Sigmoid colon (tissue), 7 donors: Measurements from ENCODE around the gene CIAO3. TPM values are rescaled to one million over a fixed set of nuclear protein-coding genes. Genes with fewer than 3 reads are reported as not detected.
"Not testable (repeated sequence)": the region's sequence is repeated elsewhere in the genome, so short reads cannot be mapped to it uniquely, and the experiment has no call there.

Experiments used
- DNase-seq: peaks from one replicate; pipeline ENCODE4 v3.0.0-alpha.2; 2019
- H3K27ac ChIP-seq, 4 donors: fragments of 200-600 bp; sonication (generic); one replicate each; pipeline ENCODE4 v1.5.1; 2016 to 2019; ENCODE audit warnings: mild to moderate bottlenecking in 1 of 4
- H3K27me3 ChIP-seq, 3 donors: fragments of 200-600 bp; sonication (generic); one replicate each; pipeline ENCODE4 v1.5.1; 2019; ENCODE audit warnings: mild to moderate bottlenecking in 1 of 3
- H3K36me3 ChIP-seq, 4 donors: fragments of 200-600 bp; sonication (generic); one replicate each; pipeline ENCODE4 v1.5.1; 2016 to 2019
- H3K4me1 ChIP-seq, 4 donors: fragments of 200-600 bp; sonication (generic); one replicate each; pipeline ENCODE4 v1.5.1; 2017 to 2019
- H3K4me3 ChIP-seq, 4 donors: fragments of 200-600 bp; sonication (generic); one replicate each; pipeline ENCODE4 v1.5.1; 2017 to 2019; ENCODE audit warnings: mild to moderate bottlenecking in 2 of 4, moderate library complexity in 1 of 4
- H3K9me3 ChIP-seq, 4 donors: fragments of 200-600 bp in 3 of 4; sonication (generic) in 3 of 4; one replicate each; pipeline versions ENCODE4 v1.5.1 to v1.6.1; 2013 to 2019
- CTCF ChIP-seq, 4 experiments: fragments of 450-650 bp in 3 of 4; fragments of 200-600 bp in 1 of 4; IDR thresholded peaks; one replicate each; pipeline ENCODE4 v1.5.1; 2016 to 2019; ENCODE audit warnings: antibody characterized with exemption in 4 of 4, mild to moderate bottlenecking in 3 of 4, moderate library complexity in 2 of 4
- EP300 ChIP-seq, 4 donors: sonication (generic); formaldehyde crosslinking; IDR thresholded peaks; one replicate each; pipeline ENCODE4 v1.6.1; 2017; ENCODE audit warnings: antibody characterized with exemption in 4 of 4
- POLR2A ChIP-seq, 2 donors: fragments of 450-650 bp; IDR thresholded peaks; one replicate each; pipeline ENCODE4 v1.6.1; 2016; ENCODE audit warnings: antibody characterized with exemption in 2 of 2, mild to moderate bottlenecking in 2 of 2, moderate library complexity in 2 of 2
- POLR2AphosphoS5 ChIP-seq, 4 donors: sonication (generic); formaldehyde crosslinking; IDR thresholded peaks; one replicate each; pipeline ENCODE4 v1.6.1; 2017; ENCODE audit warnings: antibody characterized with exemption in 4 of 4
- WGBS, 2 donors: extraction: QIAGEN DNeasy Blood & Tissue Kit; methylation state at CpG; one replicate each; pipeline ENCODE4 v1.1.7; 2013; 5-methylcytosine and 5-hydroxymethylcytosine counted together
- intact Hi-C: fragments of 100-400 bp; cut with DNase I; formaldehyde crosslinking; loops from one replicate; pipeline ENCODE4 v1.15.1; 2023
- polyA plus RNA-seq, 3 donors: library from polyadenylated mRNA; stranded (reverse); fragments of 200-250 nt; gene quantifications; one replicate each; pipeline ENCODE4 v1.2.3, GENCODE V29; 2013
- total RNA-seq, 4 donors: library from RNA; depleted of rRNA; stranded (reverse); fragments of >200 nt; gene quantifications; one replicate each; pipeline ENCODE4 v1.1.0, GENCODE V29; 2016
- donor health status: healthy with polysubstance abuse.
- donor health status: Bipolar disorder and iron deficiency.
- donor health status: healthy.

The CIAO3 gene
- total and polyA plus RNA-seq, 7 donors: 18.6 to 51.0 (median 25.4) TPM

- no peaks in the 10 kb centered on the region for H3K4me1 ChIP-seq
- DNase-seq: no peak
- H3K9me3 ChIP-seq: peaks cover 0 to 1% (median 0%) of the 10 kb centered on the region in 4 donors
- H3K36me3 ChIP-seq: no peaks in the 10 kb centered on the region
- intact Hi-C loops: no loop called here
- no peak overlapping the region for H3K27ac ChIP-seq
- 74 to 80% methylated on average over 15 of the region's 15 CpGs for WGBS, 2 donors
- TF ChIP-seq CTCF (IDR thresholded peaks at IDR 0.05) (no peak), POLR2A (IDR thresholded peaks at IDR 0.05) (no peak), EP300 (IDR thresholded peaks at IDR 0.05) (no peak), POLR2AphosphoS5 (IDR thresholded peaks at IDR 0.05) (no peak)
- no peak overlapping the region for H3K4me3 ChIP-seq
- peaks cover 0 to 19% (median 0%) of the 10 kb centered on the region in 3 donors for H3K27me3 ChIP-seq
These were observed 19.3 kb upstream of the CIAO3 start for GRCh38 chr16:760065-760464.

- intact Hi-C loops: no loop called here
- TF ChIP-seq POLR2A (IDR thresholded peaks at IDR 0.05) (no peak), POLR2AphosphoS5 (IDR thresholded peaks at IDR 0.05) (no peak), CTCF (IDR thresholded peaks at IDR 0.05) (no peak), EP300 (IDR thresholded peaks at IDR 0.05) (no peak)
- H3K4me1 ChIP-seq: no peaks in the 10 kb centered on the region
- 61 to 80% methylated on average over 34 of the region's 34 CpGs for WGBS, 2 donors
- H3K27ac ChIP-seq: no peak overlapping the region
- no peak for DNase-seq
- H3K36me3 ChIP-seq: no peaks in the 10 kb centered on the region
- H3K9me3 ChIP-seq: peaks cover 0 to 1% (median 0%) of the 10 kb centered on the region in 4 donors
- peaks cover 0 to 19% (median 0%) of the 10 kb centered on the region in 3 donors for H3K27me3 ChIP-seq
- no peak overlapping the region for H3K4me3 ChIP-seq
These were observed 18.5 kb upstream of the CIAO3 start for GRCh38 chr16:759110-759910.

GRCh38 chr16:756428-756827 lies 15.6 kb upstream of the CIAO3 start:
- Histone ChIP-seq H3K4me3 (no peak overlapping the region), H3K9me3 (peaks cover 0 to 1% (median 0%) of the 10 kb centered on the region in 4 donors), H3K27ac (no peak overlapping the region), H3K27me3 (peaks cover 0 to 11% (median 10%) of the 10 kb centered on the region in 3 donors), H3K4me1 (no peaks in the 10 kb centered on the region), H3K36me3 (no peaks in the 10 kb centered on the region)
- DNase-seq: no peak
- TF ChIP-seq POLR2AphosphoS5 (IDR thresholded peaks at IDR 0.05) (no peak), CTCF (IDR thresholded peaks at IDR 0.05) (no peak), POLR2A (IDR thresholded peaks at IDR 0.05) (no peak), EP300 (IDR thresholded peaks at IDR 0.05) (no peak)
- 93% methylated on average over 5 of the region's 5 CpGs for WGBS, 2 donors
- intact Hi-C loops: no loop called here

GRCh38 chr16:754656-755055 lies 13.9 kb upstream of the CIAO3 start:
- peaks cover 0 to 11% (median 10%) of the 10 kb centered on the region in 3 donors for H3K27me3 ChIP-seq
- intact Hi-C loops: no loop called here

GRCh38 chr16:754121-754607 lies 13.4 kb upstream of the CIAO3 start:
- H3K36me3 ChIP-seq, intact Hi-C loops, H3K4me3 ChIP-seq, DNase-seq, H3K27ac ChIP-seq, H3K4me1 ChIP-seq, H3K9me3 ChIP-seq: not testable (repeated sequence)
- H3K27me3 ChIP-seq: peaks cover 0 to 11% (median 10%) of the 10 kb centered on the region in 3 donors
- 57 to 79% methylated on average over 11 of the region's 11 CpGs for WGBS, 2 donors

More at GRCh38 chr16:754656-755055, 13.9 kb upstream of the CIAO3 start:
- Histone ChIP-seq H3K27ac (no peak overlapping the region), H3K9me3 (peaks cover 0 to 1% (median 0%) of the 10 kb centered on the region in 4 donors), H3K4me1 (no peaks in the 10 kb centered on the region), H3K4me3 (no peak overlapping the region), H3K36me3 (no peaks in the 10 kb centered on the region)
- no peak for DNase-seq
- TF ChIP-seq POLR2AphosphoS5 (IDR thresholded peaks at IDR 0.05): no peak
- no peak for TF ChIP-seq EP300 (IDR thresholded peaks at IDR 0.05)
- TF ChIP-seq POLR2A (IDR thresholded peaks at IDR 0.05): no peak
- no peak for TF ChIP-seq CTCF (IDR thresholded peaks at IDR 0.05)
- 9 to 10% methylated on average over 11 of the region's 11 CpGs for WGBS, 2 donors
